GM23338 (cell line): ENCODE results near the gene NPEPL1. TPM values are rescaled to one million over a fixed set of nuclear protein-coding genes. Genes with fewer than 3 reads are reported as not detected.

Experiments
- ATAC-seq: fragments of 200-7000 bp; cut with Tn5 transposase; 3 replicates; pipeline ENCODE4 v1.9.1; 2020
- DNase-seq: peaks from one replicate; pipeline ENCODE4 v3.0.0-alpha.2; 2015; ENCODE audit warnings: low spot score
- H2AFZ ChIP-seq: fragments of 200-600 bp; sonication (generic); 2 replicates; pipeline ENCODE4 v1.8.0; 2016; ENCODE audit warnings: antibody characterized with exemption, mild to moderate bottlenecking, moderate library complexity
- H3F3A ChIP-seq: fragments of 200-600 bp; sonication (generic); replicated peaks from 2 replicates; pipeline ENCODE4 v1.8.0; 2017; ENCODE audit warnings: antibody characterized with exemption, mixed run types, low read depth
- H3K27ac ChIP-seq: fragments of 200-600 bp; sonication (generic); 2 replicates; pipeline ENCODE4 v1.6.1; 2016; ENCODE audit warnings: low read depth
- H3K27me3 ChIP-seq: fragments of 200-600 bp; sonication (generic); 2 replicates; pipeline ENCODE4 v1.8.0; 2016; ENCODE audit warnings: mild to moderate bottlenecking, mixed run types, moderate library complexity; ENCODE audit not compliant: insufficient read depth
- H3K36me3 ChIP-seq: fragments of 200-600 bp; sonication (generic); 2 replicates; pipeline ENCODE4 v1.8.0; 2016; ENCODE audit warnings: mild to moderate bottlenecking; ENCODE audit not compliant: insufficient read depth
- H3K4me1 ChIP-seq: fragments of 200-600 bp; sonication (generic); 2 replicates; pipeline ENCODE4 v1.8.0; 2016; ENCODE audit warnings: mild to moderate bottlenecking, moderate library complexity; ENCODE audit not compliant: insufficient read depth
- H3K4me2 ChIP-seq: fragments of 200-600 bp; sonication (generic); 2 replicates; pipeline ENCODE4 v1.7.1; 2017; ENCODE audit warnings: mixed run types
- H3K4me3 ChIP-seq: fragments of 200-600 bp; sonication (generic); 2 replicates; pipeline ENCODE4 v1.6.1; 2016; ENCODE audit warnings: mixed run types
- H3K79me2 ChIP-seq: fragments of 200-600 bp; sonication (generic); replicated peaks from 2 replicates; pipeline ENCODE4 v1.8.0; 2017; ENCODE audit warnings: mild to moderate bottlenecking; ENCODE audit not compliant: insufficient read depth
- H3K9me2 ChIP-seq: fragments of 200-600 bp; sonication (generic); 2 replicates; pipeline ENCODE4 v1.8.0; 2017; ENCODE audit not compliant: insufficient read depth
- H4K20me1 ChIP-seq: fragments of 200-600 bp; sonication (generic); replicated peaks from 2 replicates; pipeline ENCODE4 v1.8.0; 2017; ENCODE audit warnings: mild to moderate bottlenecking; ENCODE audit not compliant: insufficient read depth
- H3K27ac Mint-ChIP-seq: 2 replicates; pipeline ENCODE4 v1.8.0; 2020; ENCODE audit warnings: inconsistent platforms, mild to moderate bottlenecking, moderate library complexity, mixed read lengths
- H3K27me3 Mint-ChIP-seq: 3 replicates; pipeline ENCODE4 v1.8.0; 2022; ENCODE audit warnings: low read depth, mild to moderate bottlenecking, moderate library complexity, mixed read lengths, inconsistent platforms; ENCODE audit not compliant: insufficient read depth, poor library complexity
- H3K36me3 Mint-ChIP-seq: 3 replicates; pipeline ENCODE4 v1.8.0; 2021; ENCODE audit warnings: low read depth, mild to moderate bottlenecking, inconsistent platforms, moderate library complexity, mixed read lengths
- H3K4me1 Mint-ChIP-seq: 3 replicates; pipeline ENCODE4 v1.8.0; 2020; ENCODE audit warnings: mild to moderate bottlenecking, inconsistent platforms, mixed read lengths
- H3K4me3 Mint-ChIP-seq: 3 replicates; pipeline ENCODE4 v1.8.0; 2021; ENCODE audit warnings: moderate library complexity, mild to moderate bottlenecking, inconsistent platforms, mixed read lengths
- H3K9me3 Mint-ChIP-seq: 3 replicates; pipeline ENCODE4 v1.8.0; 2020; ENCODE audit warnings: moderate library complexity, mild to moderate bottlenecking, inconsistent platforms, mixed read lengths
- CREB1 ChIP-seq: fragments of 250-450 bp; sonication (Bioruptor Pico); IDR thresholded peaks from 2 replicates; pipeline ENCODE4 v1.5.0; 2020; ENCODE audit warnings: low read depth, mild to moderate bottlenecking, moderate library complexity
- CTCF ChIP-seq, 2 experiments: fragments of 200-600 bp in 1 of 2; sonication (generic) in 1 of 2; conservative IDR thresholded peaks; 2 replicates each; pipeline versions ENCODE4 v1.5.1 to v1.6.1; 2016 to 2017; ENCODE audit warnings: antibody characterized with exemption in 2 of 2, low read depth in 2 of 2, mild to moderate bottlenecking in 2 of 2, moderate library complexity in 1 of 2
- ETS1 ChIP-seq: IDR thresholded peaks from 2 replicates; pipeline ENCODE4 v1.6.1; 2016; ENCODE audit warnings: antibody characterized with exemption
- EZH2 ChIP-seq: fragments of 200-600 bp; sonication (generic); IDR thresholded peaks from one replicate; pipeline ENCODE4 v1.8.0; 2017; ENCODE audit warnings: antibody characterized with exemption, mild to moderate bottlenecking, low read depth; ENCODE audit not compliant: unreplicated experiment
- EZH2phosphoT487 ChIP-seq: fragments of 200-600 bp; sonication (generic); IDR thresholded peaks from one replicate; pipeline ENCODE4 v1.8.1; 2018; ENCODE audit warnings: antibody characterized with exemption; ENCODE audit not compliant: unreplicated experiment
- JUNB ChIP-seq: IDR thresholded peaks from one replicate; pipeline ENCODE4 v1.6.1; 2016; ENCODE audit warnings: antibody characterized with exemption; ENCODE audit not compliant: unreplicated experiment
- NANOG ChIP-seq: IDR thresholded peaks from 2 replicates; pipeline ENCODE4 v1.6.1; 2016; ENCODE audit warnings: antibody characterized with exemption, borderline replicate concordance
- POLR2AphosphoS5 ChIP-seq: IDR thresholded peaks from 2 replicates; pipeline ENCODE4 v1.6.1; 2016; ENCODE audit warnings: antibody characterized with exemption, low read depth
- REST ChIP-seq: IDR thresholded peaks from one replicate; pipeline ENCODE4 v1.6.1; 2018; ENCODE audit warnings: antibody characterized with exemption; ENCODE audit not compliant: unreplicated experiment
- STAT1 ChIP-seq: IDR thresholded peaks from one replicate; pipeline ENCODE4 v1.6.1; 2016; ENCODE audit warnings: antibody characterized with exemption; ENCODE audit not compliant: unreplicated experiment
- ZNF114 ChIP-seq: fragments of 250-450 bp; sonication (Bioruptor Pico); IDR thresholded peaks from 2 replicates; pipeline ENCODE4 v1.5.0; 2020; ENCODE audit warnings: mild to moderate bottlenecking, moderate library complexity
- ZNF331 ChIP-seq: fragments of 250-450 bp; sonication (Bioruptor Pico); IDR thresholded peaks from 2 replicates; pipeline ENCODE4 v1.5.0; 2020; ENCODE audit warnings: low read depth, mild to moderate bottlenecking, moderate library complexity
- ZNF462 ChIP-seq: fragments of 250-450 bp; sonication (Bioruptor Pico); IDR thresholded peaks from 2 replicates; pipeline ENCODE4 v1.5.0; 2020; ENCODE audit warnings: mild to moderate bottlenecking, moderate library complexity
- polyA plus RNA-seq: library from polyadenylated mRNA; unstranded; fragments of >200 nt; fragmentation: Nextera tagmentation; extraction: Ambion mirVana; gene quantifications from 2 replicates; pipeline ENCODE4 v1.2.1, GENCODE V29; 2016
- total RNA-seq: library from RNA; depleted of rRNA; stranded (reverse); fragments of >200 nt; shearing (Covaris generic); gene quantifications from 2 replicates; pipeline ENCODE4 v1.2.3, GENCODE V29; 2014

Gene NPEPL1
- total and polyA plus RNA-seq, 2 experiments from 2014 or later: 23.5 to 30.0 TPM

- H4K20me1 ChIP-seq: no peaks in the 10 kb centered on the region
- H3K4me3 ChIP-seq: no peak overlapping the region
- H3F3A ChIP-seq: no peaks in the 10 kb centered on the region
- H3K79me2 ChIP-seq: no peaks in the 10 kb centered on the region
- no peak overlapping the region for H3K4me2 ChIP-seq
- ATAC-seq (no peak), DNase-seq (no peak)
- H3K27me3 ChIP-seq: no peaks in the 10 kb centered on the region
- Mint-ChIP-seq H3K27me3 (peaks cover 15% of the 10 kb centered on the region), H3K4me1 (peaks cover 7% of the 10 kb centered on the region; the same call in 2 of the 3 replicates), H3K9me3 (peaks cover 18% of the 10 kb centered on the region), H3K27ac (no peak overlapping the region), H3K4me3 (no peak overlapping the region), H3K36me3 (peaks cover 2% of the 10 kb centered on the region; the same call in 2 of the 3 replicates)
- H3K27ac ChIP-seq: no peak overlapping the region
- H3K36me3 ChIP-seq: no peaks in the 10 kb centered on the region; the same call in 1 of the 2 replicates
- TF ChIP-seq ZNF462 (CRISPR knock-in tag) (no peak), NANOG (no peak), ETS1 (no peak), POLR2AphosphoS5 (no peak), CTCF (conservative IDR thresholded peaks at IDR 0.05; ENCODE audit: low read depth in 2 of 2) (no peak), EZH2 (no peak), REST (no peak), ZNF114 (CRISPR knock-in tag) (no peak), EZH2phosphoT487 (no peak), STAT1 (no peak), JUNB (no peak), CREB1 (no peak), ZNF331 (CRISPR knock-in tag) (no peak)
- 0 out of 2 replicates have a peak, but pooled peaks cover 11% of the 10 kb centered on the region for H3K9me2 ChIP-seq
- no peak overlapping the region for H2AFZ ChIP-seq
- H3K4me1 ChIP-seq: no peaks in the 10 kb centered on the region
These were observed 48.8 kb downstream of the NPEPL1 start for GRCh38 chr20:58741384-58741783.
